Stimulated activated CD8-positive, alpha-beta memory T cell treated with anti-CD3 and anti-CD28 coated beads, Interleukin-4, amount 100 ng/mL, for 1 hour (primary cell): ENCODE measurements around the gene HMG20B.
"Not testable (repeated sequence)": the region's sequence is repeated elsewhere in the genome, so short reads cannot be mapped to it uniquely, and the experiment has no call there.

Experiments used
- DNase-seq, 2 donors: peaks; one replicate each; pipeline ENCODE4 v3.0.0-alpha.2; 2020; ENCODE audit warnings: low read depth in 2 of 2, low spot score in 1 of 2

HMG20B gene

DNA sequence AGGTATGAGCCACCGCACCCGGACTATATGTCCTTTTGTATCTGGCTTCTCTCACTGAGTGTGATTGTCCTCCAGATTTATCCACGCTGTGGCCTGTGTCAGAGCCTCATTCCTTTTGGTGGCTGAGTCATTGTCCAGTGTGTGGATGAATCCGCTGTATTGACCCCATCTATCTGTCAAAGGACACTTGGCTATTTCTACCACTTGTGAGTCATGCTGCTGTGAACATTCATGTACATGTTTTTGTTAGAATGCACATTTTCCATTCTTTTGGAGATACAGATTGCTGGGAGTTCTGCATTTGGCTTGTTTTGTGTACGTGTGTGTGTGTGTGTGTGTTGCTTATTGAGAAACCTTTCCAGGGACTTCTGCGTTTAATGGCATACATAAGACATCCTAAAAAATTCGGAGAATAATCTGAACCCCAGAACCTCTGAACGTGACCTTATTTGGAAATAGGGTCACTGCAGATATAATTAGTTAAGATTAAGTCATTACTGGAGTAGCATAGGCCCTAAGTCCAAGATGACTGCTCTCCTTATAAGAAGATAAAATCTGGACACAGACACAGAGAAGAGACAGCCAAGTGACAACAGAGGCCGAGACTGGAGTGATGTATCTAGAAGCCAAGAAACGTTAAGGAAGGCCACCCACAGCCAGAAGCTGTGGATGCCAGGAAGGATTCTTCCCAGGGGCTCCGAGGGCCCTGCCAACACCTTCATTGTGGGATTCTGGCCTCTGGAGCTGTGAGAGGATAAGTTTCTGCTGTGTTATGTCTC is 7.6 kb downstream of the HMG20B start:
- no peak for DNase-seq

DNA sequence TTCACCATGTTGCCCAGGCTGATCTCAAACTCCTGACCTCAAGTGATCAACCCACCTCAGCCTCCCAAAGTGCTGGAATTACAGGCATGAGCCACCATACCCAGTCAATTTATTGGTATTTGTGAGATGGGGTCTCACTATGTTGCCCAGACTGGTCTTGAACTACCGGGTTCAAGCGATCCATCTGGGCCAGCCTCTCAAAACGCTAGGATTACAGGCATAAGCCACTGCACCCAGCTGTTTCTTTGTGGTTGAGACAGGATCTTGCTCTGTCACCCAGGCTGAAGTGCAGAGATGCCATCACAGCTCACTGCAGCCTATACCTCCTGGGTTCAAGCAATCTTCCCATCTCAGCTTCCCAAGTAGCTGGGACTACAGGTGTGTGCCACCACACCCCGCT is 9.0 kb downstream of the HMG20B start:
- not testable (repeated sequence) for DNase-seq

DNA sequence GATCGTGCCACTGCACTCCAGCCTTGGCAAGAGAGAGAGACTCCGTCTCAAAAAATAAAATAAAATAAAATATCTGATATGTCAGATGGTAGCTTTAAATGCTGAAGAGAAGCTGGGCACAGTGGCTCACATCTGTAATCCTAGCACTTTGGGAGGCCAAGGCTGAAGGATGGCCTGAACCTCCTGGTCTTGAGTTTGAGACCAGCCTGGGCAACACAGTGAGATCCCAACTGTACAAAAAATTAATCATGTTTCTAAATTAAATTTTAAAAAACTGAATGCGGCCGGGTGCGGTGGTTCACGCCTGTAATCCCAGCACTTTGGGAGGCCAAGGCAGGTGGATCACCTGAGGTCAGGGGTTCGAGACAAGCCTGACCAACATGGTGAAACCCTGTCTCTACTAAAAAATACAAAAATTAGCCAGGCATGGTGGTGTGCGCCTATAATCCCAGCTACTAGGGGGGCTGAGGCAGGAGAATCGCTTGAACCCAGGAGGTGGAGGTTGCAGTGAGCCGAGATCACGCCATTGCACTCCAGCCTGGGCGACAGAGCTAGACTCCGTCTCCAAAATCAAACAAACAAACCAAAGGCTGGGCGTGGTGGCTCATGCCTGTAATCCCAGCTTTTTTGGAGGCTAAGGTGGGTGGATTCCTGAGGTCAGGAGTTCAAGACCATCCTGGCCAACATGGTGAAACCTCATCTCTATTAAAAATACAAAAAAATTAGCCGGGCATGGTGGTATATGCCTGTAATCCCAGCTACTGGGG is 11.5 kb downstream of the HMG20B start:
- DNase-seq = not testable (repeated sequence)

DNA sequence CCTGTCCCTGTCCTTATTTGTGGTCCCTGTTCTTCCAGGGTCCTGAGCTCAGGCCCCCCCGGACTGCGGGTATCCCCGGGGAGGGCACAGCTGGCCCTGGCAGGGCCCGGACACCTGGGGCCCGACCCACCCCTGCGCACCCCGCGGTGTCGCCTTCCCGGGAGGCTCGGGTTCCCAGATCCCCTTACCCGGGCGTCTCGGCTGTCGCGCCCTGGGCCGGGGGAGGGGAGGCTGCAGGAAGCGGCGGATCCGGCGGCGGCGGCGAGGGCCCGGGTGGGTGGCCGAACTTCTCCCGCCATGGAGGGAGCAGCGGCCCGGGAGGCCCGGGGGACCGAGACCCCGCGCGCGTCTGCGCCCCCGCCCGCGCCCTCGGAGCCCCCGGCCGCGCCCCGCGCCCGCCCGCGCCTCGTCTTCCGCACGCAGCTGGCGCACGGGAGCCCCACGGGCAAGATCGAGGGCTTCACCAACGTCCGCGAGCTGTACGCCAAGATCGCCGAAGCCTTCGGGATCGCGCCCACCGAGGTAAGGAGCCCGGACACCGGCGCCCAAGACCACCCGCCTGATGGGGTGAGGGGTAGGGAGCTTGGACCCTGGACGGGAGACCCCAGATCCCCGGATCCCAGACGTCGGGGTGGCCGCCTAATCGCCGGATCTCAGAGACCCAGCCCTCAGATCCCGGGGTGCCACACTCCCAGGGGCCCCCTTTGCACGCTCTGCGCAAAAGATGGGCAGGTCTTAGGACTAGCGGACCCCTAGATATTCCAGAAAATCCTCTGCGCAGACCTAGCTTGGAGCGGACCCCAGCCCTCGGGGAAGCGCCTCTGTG is 12.8 kb downstream of the HMG20B start, which contains the start of gene GIPC3:
Gene GIPC3, plus strand, starts transcription at position 178 of the 826 bp plus-strand sequence. Its CDS starts 120 bp downstream, at position 298.
- no peak for DNase-seq

DNA sequence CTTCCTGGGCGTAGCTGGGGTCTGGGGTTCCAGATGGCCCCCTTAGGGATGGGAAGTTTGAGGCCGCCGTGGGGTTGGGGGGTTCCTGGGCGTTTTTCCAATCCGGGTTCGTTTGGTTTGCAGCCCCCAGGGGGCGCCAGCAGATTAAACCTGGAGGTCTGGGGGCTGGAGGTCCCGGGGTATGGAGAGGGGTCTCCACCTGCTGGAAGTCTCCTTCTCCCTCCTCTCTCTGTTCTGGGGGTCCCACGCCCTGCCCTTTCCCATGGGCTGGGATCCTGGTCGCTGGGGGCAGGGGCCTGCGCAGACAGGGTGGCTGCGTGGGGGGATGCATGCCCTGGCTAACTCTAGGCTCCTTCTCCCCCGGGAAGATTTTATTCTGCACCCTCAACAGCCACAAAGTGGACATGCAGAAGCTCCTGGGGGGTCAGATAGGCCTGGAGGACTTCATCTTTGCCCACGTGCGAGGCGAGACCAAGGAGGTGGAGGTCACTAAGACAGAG is 13.4 kb downstream of the HMG20B start:
- DNase-seq = no peak

DNA sequence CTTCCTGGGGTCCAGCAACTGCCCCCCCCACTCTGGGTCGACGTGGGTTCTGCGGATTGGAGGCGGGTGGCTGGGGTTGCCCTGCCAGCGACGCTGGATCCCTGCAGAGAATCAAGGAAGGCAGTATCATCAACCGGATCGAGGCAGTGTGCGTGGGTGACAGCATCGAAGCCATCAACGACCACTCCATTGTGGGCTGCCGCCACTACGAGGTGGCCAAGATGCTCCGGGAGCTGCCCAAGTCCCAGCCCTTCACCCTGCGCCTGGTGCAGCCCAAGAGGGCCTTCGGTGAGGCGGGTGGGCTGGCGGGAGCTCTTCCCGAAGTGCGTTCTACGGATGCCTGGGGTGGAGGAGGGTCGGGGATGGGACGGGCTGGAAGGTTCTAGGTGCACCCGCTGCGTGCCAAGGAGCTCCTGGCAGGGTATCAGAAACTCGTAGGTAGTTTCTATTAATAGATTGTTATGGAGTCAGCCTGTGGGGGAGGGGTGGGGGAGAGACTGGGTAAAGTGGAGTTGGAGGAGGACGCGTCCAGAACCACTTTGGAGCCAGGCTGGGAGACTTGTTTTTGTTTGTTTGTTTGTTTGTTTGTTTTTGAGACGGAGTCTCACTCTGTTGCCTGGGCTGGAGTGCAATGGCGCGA is 14.1 kb downstream of the HMG20B start:
- no peak for DNase-seq

DNA sequence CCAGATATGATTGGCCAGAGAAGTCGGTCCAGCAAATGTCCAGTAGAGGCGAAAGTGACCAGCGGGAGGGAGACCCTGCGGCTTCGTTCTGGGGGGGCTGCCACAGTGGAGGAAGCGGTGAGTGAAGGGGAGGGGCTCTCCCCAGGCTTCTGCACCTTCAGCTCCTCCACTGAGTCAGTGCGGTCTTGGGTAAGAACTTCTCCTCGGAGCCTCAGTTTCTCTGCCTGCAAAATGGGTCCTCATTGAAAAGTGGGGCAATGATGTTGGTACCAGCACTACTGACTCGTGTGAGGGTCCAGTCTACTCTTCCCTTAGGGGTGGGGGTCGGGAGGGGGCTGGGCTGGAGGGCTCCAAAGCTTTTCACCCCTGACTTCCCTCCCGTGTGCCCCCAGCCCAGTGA is 16.7 kb downstream of the HMG20B start:
- DNase-seq = no peak

DNA sequence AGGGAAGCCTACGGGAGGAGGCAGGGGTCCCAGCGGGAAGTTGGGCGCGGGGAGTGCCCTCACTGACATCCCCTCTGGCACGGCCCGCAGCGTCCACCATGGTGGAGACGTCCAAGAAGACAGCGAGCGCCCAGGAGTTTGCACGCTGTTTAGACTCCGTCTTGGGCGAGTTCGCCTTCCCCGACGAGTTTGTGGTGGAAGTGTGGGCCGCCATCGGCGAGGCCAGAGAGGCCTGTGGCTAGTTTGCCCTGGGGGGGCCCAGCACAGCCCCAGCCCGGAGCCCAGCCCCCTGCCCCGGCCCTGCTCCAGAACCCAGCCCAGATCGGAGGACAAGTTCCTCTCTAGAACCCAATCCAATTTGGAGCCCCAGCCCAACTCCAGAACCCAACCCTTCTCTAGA is 17.2 kb downstream of the HMG20B start:
- DNase-seq = no peak

DNA sequence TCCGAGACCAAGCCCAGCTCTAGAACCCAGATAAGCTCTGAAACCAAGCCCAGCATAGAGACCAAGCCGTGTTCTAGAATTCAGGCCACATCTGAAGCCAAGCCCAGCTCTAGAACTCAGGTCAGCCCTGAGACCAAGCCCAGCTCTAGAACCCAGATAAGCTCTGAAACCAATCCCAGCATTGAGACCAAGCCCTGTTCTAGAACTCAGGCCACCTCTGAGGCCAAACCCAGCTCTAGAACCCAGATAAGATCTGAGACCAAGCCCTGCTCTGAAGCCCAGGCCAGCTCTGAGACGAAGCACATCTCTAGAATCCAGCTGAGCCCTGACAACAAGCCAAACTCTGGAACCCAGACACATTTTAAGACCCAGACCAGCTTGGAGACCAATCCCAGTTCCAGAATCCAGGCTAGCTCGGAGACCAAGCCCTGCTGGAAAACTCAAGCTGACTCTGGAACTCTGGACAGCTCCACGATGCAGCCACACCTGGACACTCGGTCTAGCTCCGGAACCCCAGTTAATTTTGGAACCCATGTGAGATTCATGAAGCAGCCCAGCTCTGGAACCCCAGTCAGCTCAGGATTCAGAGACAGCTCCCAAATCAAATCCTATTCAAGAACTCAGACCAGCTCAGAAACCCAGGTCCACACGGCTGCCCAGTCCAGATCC is 18.4 kb downstream of the HMG20B start:
- no peak for DNase-seq

DNA sequence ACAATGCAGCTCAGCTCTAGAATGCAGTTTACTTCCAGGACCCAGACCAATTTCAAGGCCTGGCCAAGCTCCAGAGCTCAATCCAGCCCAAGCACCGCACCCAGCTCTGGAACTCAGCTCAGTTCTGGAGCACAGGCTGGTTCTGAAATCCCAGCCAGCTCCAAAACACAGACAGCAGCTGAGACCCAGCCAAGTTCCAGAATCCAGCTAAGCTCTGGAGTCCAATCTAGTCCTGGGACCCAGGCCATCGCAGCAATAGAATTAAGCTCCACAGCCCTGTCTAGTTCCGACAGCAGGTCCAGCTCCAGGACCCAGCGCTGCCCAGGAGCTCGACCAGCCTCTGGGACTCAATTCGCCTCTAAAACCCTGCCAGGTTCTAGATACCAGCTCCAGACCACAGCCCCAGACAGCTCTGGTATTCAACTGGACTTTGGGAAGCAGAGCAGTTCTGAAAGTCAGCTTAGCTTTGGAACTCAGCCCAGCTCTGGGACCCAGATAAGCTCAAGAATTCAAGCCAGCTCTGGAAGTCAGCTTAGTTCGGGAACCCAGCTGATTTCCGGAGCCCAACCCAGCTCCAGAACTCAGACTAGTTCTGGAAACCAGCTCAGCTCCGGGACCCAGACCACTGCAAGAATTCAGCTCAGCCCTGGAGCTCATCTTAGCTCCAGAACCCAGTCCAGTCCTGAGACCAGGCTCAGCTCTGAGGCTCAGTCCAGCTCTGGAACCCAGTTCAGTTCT is 19.3 kb downstream of the HMG20B start:
- no peak for DNase-seq

DNA sequence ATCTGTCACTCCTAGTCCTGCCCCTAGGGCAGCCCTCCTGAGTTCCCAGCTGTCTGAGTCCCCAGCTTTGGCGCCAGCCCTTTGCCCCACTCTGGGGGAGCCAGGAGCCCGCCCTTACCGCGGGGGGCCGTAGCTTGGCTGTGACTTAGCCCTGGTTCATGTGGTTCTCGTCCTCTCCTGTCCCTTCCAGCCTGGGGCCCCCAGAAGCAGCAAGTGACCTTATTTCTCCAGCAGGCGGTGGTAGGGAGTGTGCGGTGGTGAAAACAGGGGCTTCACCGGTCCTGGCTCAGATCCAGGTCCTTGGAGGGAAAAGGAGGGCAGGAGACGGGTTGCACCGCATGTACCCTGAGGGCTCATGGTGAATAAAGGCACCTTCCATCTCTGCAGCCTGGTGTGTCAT is 20.4 kb downstream of the HMG20B start:
- DNase-seq = no peak

DNA sequence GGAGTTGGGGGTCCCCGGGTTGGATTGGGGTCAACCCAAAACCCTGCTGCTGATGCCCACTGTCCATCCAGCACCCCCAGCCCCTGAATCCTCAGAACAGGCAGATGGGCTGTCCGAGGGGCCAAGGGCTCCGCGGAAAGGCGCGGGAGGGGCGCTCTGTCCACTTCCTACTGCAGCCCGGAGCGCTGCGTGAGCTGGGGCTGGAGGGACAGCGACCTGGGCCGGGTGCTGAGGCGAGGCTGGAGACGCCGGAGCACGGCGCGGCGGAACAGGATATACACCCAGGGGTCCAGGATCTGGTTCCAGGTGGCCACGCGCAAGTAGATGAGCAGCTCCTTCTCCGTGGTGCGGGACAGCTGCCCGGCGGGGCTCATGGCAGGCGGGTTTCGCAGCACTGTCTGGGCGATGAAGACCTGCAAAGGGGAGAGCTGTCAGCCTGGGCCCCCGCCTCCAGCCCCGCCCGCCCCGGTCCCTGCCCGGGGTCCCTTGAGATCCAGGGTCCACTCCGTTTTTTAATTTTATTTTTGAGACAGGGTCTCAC is 22.8 kb downstream of the HMG20B start:
- DNase-seq = no peak

DNA sequence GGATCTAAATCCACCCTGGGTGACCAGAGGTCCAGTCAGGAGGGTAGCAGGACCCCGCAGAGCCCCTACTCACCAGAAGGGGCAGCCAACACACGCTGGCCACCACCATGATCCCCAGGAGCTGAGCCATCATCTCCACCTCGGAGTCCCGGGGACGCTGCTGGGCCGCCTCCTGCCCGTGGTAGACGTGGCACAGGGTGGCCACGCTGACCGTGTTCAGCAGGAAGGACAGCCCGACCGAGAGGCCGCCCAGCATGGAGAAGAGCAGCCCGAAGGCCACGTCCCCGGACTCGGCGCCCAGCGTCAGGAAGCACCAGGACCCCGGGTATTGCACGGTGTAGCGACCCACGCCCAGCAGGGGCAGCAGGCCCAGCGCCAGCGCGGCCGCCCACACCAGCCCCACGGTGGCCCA is 27.0 kb downstream of the HMG20B start:
- no peak for DNase-seq

DNA sequence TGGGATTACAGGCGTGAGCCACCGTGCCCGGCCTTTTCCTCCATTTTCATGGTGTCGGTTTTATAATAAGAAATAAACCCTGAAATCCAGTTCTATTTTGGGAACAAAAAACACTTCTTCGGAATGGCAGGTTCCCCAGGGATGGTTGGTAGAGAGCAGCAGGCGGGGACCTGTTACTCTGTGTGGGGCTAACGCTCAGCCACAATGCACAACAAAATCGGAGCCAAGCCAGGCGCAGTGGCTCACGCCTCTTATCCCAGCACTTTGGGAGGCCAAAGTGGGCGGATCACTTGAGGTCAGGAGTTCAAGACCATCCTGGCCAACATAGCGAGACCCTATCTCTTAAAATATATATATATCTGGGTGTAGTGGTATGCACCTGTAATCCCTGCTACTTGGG is 28.3 kb downstream of the HMG20B start:
- no peak for DNase-seq

DNA sequence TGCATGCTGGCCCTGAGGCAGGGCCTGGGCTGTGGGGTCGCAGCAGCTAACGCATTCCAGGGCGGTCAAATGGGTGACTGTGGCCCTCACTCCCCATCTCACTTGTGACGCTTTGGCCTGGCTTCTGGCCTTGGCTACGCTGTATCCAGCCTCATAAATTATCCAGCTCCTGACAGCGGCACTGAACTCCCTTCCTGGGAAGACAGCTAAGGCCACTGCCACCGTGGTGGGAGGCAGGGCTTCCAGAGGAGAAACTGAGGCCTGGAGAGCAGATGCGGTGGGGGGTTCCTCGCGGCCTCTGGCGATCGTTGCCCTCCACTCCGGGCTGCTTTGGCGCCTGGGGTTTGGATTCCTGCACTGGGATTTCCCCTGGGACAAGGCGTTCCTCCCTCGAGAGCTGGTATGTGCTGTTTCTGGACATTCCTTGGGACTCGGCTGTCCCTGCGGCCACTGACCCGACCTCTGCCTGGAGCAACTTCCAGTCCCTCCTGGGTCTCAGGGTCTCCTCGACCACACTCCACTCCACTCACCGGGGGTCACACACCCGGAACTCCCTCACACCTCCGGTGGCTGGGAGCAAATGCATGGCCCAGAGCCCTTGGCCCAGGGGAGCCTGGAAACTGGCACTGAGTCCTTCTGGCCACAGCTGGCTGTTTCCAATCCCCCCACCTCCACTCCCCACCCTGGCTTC is 30.5 kb downstream of the HMG20B start:
- DNase-seq = no peak

DNA sequence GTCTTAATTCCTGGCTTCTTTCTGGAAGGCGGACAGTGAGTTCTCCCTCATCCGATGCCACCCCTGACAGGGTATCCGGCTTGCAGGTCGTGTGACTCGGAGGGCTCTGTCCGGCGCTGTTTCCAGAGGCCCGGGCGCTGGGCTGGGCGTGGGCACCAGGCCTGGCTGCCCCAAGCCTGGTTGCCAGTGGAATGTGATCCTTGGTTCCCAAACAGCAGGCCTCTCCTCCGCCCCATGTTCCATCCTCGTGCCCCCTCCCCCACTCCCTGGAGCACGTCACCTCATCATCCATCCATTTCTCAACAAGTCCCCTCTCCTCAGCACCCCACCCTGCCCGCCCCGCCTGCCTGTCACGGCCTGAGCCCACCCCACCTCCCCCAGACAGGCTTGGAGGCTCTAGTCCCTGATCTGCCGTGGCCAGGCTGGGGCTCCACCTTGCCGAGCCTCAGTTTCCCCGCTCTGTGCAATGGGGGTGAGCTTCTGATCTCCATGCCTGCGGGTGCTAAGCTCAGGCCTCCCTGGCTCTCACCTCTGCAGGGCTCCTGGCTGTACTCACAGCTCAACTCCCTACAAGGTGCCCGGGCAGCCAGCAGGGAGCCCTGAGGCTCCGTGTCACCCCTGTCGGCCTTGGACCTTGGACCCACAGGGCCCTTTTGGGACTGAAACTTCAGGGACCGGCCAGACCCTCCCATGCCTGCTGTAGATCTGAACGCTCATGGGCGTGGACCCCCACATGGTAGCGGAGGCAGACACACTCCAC is 31.7 kb downstream of the HMG20B start:
- no peak for DNase-seq

DNA sequence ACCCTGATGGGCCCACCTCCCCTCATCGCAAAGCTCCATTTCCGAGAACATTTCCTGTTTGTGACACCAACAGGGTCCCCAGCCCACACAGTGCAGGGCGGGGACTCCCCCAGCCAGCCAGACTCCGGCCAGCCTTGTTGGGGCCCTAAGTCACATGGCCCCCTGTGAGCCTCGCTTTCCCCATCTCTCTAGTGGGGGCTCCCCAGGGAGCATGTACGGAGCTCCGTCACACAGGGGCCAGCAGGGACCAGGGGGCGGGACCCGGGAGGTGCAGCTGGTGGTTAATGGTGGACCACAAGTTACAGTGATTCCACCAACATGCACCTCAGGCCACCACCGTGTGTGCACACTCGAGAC is 32.2 kb downstream of the HMG20B start:
- no peak for DNase-seq

DNA sequence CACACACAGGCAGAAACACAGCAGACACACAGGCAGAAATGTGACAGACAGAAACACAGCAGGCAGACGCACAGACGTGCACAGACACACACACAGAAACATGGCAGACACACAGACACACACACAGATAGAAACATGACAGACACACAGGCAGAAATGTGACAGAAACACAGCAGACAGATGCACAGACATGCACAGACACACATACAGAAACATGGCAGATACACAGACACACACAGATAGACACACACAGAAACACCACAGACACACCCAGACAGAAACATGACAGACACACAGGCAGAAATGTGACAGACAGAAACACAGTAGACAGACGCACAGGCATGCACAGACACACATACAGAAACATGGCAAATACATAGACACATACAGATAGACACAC is 32.6 kb downstream of the HMG20B start:
- DNase-seq = no peak
